CD4-positive, alpha-beta T cell (primary cell): ENCODE results near the gene CEP72. TPM values are rescaled to one million over a fixed set of nuclear protein-coding genes. Genes with fewer than 3 reads are reported as not detected.
"Not testable (repeated sequence)": the region's sequence is repeated elsewhere in the genome, so short reads cannot be mapped to it uniquely, and the experiment has no call there.

Source experiments
- ATAC-seq: fragments of 200-7000 bp; cut with Tn5 transposase; one replicate; pipeline ENCODE4 v1.10.0; 2022; ENCODE audit warnings: mild to moderate bottlenecking; ENCODE audit not compliant: poor library complexity
- CTCF ChIA-PET: fragments of 350-600 bp; sonication (Branson Sonifier 250); formaldehyde crosslinking; loops from one replicate; lab custom pipeline; 2021; ENCODE audit warnings: antibody characterized with exemption, inconsistent platforms; lab: Charles Lee
- POLR2A ChIA-PET: fragments of 350-600 bp; sonication (Branson Sonifier 250); formaldehyde crosslinking; loops from one replicate; lab custom pipeline; 2021; ENCODE audit warnings: antibody characterized with exemption, inconsistent platforms; lab: Charles Lee
- DNase-seq, 14 experiments: peaks; one replicate each; pipeline ENCODE4 v3.0.0-alpha.2; 2013 to 2020; ENCODE audit warnings: mixed read lengths in 2 of 14
- H3K27ac ChIP-seq, 2 donors: one replicate each; pipeline versions ENCODE4 v1.5.1 to v1.7.0; 2013; ENCODE audit warnings: low read length in 2 of 2, low read depth in 1 of 2, mild to moderate bottlenecking in 1 of 2
- H3K27me3 ChIP-seq, 2 experiments: 1 replicate in 1 of 2; 2 replicates in 1 of 2; pipeline versions ENCODE4 v1.6.1 to v1.7.0; 2013; ENCODE audit warnings: low read length in 2 of 2, control low read depth in 1 of 2, mild to moderate bottlenecking in 1 of 2, moderate library complexity in 1 of 2; ENCODE audit not compliant: insufficient read depth in 2 of 2, control insufficient read depth in 1 of 2
- H3K36me3 ChIP-seq: one replicate; pipeline ENCODE4 v1.6.1; 2013; ENCODE audit warnings: low read length, control low read depth; ENCODE audit not compliant: insufficient read depth
- H3K4me1 ChIP-seq: one replicate; pipeline ENCODE4 v1.6.1; 2013; ENCODE audit warnings: low read length, control low read depth; ENCODE audit not compliant: insufficient read depth
- H3K4me3 ChIP-seq: one replicate; pipeline ENCODE4 v1.5.1; 2013; ENCODE audit warnings: mild to moderate bottlenecking, low read length, moderate library complexity
- H3K9me3 ChIP-seq, 2 experiments: 1 replicate in 1 of 2; 2 replicates in 1 of 2; pipeline versions ENCODE4 v1.6.1 to v1.7.0; 2013; ENCODE audit warnings: low read length in 2 of 2, mild to moderate bottlenecking in 2 of 2, control low read depth in 1 of 2, moderate library complexity in 1 of 2; ENCODE audit not compliant: control insufficient read depth in 1 of 2, insufficient read depth in 1 of 2
- H3K27ac Mint-ChIP-seq: one replicate; pipeline ENCODE4 v1.8.0; 2020; ENCODE audit warnings: mixed read lengths
- H3K27me3 Mint-ChIP-seq: one replicate; pipeline ENCODE4 v1.8.0; 2021; ENCODE audit warnings: mixed read lengths
- H3K36me3 Mint-ChIP-seq: one replicate; pipeline ENCODE4 v1.8.0; 2021; ENCODE audit warnings: low read depth, mixed read lengths
- H3K4me1 Mint-ChIP-seq: one replicate; pipeline ENCODE4 v1.8.0; 2021; ENCODE audit warnings: low read depth, mixed read lengths
- H3K4me3 Mint-ChIP-seq: one replicate; pipeline ENCODE4 v1.8.0; 2020; ENCODE audit warnings: mild to moderate bottlenecking, mixed read lengths
- H3K9me3 Mint-ChIP-seq: one replicate; pipeline ENCODE4 v1.8.0; 2020; ENCODE audit warnings: mixed read lengths
- intact Hi-C, 2 experiments: fragments of 100-400 bp; cut with DNase I in 1 of 2; cut with micrococcal nuclease in 1 of 2; formaldehyde crosslinking; loops; one replicate each; pipeline versions ENCODE4 v1.15.1 to v1.9.0; 2023 to 2025; cut with DNase I, micrococcal nuclease
- total RNA-seq, 174 experiments: library from RNA in 2 of 174; stranded (reverse) in 2 of 174; gene quantifications; one replicate each; pipeline ENCODE4 v1.2.3 and lab custom pipeline; 2021 to 2026
- TF ChIP-seq, protein P1 (sequence below): fragments of 200-600 bp; IDR thresholded peaks from one replicate; pipeline ENCODE4 v1.8.0; 2022; ENCODE audit warnings: antibody characterized with exemption, mild to moderate bottlenecking

The CEP72 gene
- total RNA-seq, 2 experiments from 2014 or later = 7.6 to 8.0 TPM

DNA sequence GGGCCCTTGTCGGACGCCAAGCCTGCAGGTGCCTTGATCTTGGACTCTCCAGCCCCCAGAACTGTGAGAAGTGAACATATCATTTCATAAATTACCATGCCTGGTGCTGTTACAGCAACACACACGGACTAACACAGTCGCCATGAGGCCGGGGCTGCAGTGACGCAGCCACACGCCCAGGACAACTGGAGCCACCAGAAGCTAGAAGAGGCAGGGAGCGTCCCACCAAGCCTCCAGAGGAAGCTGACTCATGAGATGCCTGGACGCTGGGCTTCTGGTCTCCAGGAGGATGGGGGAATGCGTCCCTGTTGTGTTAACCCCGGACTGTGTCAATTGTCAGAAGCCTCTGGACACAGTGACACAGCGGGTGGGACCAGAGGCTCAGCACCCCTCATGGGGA, 74.8 kb downstream of the CEP72 start:
- H3K36me3 Mint-ChIP-seq, H3K4me1 ChIP-seq, H3K36me3 ChIP-seq, CTCF ChIA-PET, H3K9me3 ChIP-seq, H3K27ac Mint-ChIP-seq, H3K9me3 Mint-ChIP-seq, H3K27me3 Mint-ChIP-seq, intact Hi-C loops, H3K4me3 Mint-ChIP-seq, H3K27ac ChIP-seq, H3K4me3 ChIP-seq, ATAC-seq, POLR2A ChIA-PET, H3K4me1 Mint-ChIP-seq, H3K27me3 ChIP-seq: not testable (repeated sequence)
- peak in 1 of 14 experiments; percentile 17 for DNase-seq

DNA sequence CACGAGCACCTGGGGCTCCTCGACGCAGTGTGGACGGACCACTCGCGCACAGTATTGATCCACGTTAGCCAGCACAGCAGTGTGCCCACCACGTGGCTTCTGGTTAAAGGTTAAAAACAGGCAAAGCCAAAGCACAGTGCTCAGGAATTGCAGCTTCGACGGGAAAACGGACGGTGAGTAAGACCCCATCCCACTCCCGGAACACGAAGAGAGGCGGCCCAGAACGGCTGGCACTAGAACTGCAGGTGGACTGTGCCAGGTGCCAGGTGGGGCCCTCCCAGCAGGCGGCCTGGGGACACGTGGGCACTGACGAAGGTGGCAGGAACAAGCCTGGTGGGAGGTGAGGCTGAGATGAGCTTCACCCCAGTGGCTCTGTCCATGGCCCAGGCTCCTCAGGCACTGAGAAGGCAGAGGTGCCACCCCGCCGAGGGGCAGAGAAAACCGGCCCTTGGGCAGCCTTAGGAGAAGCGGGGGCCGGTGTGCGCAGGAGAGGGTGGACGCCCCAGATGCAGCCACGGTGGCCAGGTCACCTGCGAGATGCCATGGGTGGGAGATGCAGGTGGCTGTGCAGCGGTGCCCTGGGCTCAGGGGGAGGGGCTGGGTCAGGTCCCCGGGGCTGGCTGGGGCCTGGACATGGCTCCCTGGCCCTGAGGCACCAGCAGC, 76.3 kb downstream of the CEP72 start:
- H3K27ac ChIP-seq, CTCF ChIA-PET, H3K36me3 ChIP-seq, H3K36me3 Mint-ChIP-seq, H3K9me3 Mint-ChIP-seq, H3K4me3 ChIP-seq, H3K4me3 Mint-ChIP-seq, H3K27me3 Mint-ChIP-seq, intact Hi-C loops, H3K27ac Mint-ChIP-seq, H3K27me3 ChIP-seq, ATAC-seq, H3K4me1 ChIP-seq, POLR2A ChIA-PET, H3K9me3 ChIP-seq, H3K4me1 Mint-ChIP-seq: not testable (repeated sequence)
- DNase-seq = peak in 2 of 14 experiments; percentile 4 to 21

DNA sequence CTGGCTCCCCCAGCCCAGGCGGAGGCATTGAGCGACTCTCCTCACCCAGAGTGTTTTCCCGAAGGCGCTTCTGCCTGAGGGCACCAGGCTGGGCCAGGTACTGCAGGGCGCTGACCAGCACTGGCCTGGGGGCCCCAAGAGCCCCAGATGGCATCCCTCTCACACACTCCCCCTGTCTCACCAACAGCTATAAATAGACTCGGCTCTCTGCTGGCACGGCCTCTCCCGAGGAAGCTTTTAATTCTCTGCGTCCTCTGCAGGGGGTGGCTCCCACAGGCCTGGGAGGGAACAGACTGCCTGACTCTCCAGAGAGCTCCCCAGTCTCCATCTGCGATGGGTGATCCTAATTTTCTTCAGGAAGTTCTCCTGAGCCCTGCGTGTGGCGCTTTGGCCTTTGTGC, 78.2 kb downstream of the CEP72 start:
- H3K36me3 Mint-ChIP-seq, DNase-seq, H3K4me3 ChIP-seq, ATAC-seq, CTCF ChIA-PET, H3K27me3 ChIP-seq, H3K4me1 Mint-ChIP-seq, POLR2A ChIA-PET, H3K9me3 Mint-ChIP-seq, H3K27ac Mint-ChIP-seq, H3K36me3 ChIP-seq, H3K4me3 Mint-ChIP-seq, H3K27me3 Mint-ChIP-seq, H3K27ac ChIP-seq, H3K9me3 ChIP-seq, intact Hi-C loops: not testable (repeated sequence)
- H3K4me1 ChIP-seq = peaks cover 13% of the 10 kb centered on the region

DNA sequence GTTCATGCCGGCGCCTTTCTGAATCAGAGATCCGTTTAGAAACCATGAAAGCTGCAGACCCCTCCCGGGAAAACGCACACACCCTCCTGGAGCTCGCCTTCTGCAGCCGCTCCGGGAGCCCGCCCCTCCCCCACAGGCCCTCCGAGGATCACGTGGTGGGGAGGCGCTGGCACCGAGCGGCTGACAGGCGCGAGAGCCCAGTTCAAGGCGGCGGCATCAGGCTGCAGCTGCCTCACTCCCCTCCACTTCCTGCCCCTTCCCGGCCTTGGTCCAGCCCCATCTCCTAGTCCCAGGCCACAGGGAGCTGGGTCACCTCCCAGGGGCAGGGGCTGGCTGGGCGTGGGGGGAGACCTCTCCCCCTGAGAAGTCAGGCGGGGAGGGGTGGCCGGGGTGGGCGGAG, 78.9 kb downstream of the CEP72 start:
- H3K9me3 Mint-ChIP-seq, H3K9me3 ChIP-seq, POLR2A ChIA-PET, H3K27ac ChIP-seq, H3K27me3 ChIP-seq, H3K4me1 Mint-ChIP-seq, H3K36me3 ChIP-seq, H3K27me3 Mint-ChIP-seq, intact Hi-C loops, H3K36me3 Mint-ChIP-seq, H3K4me3 ChIP-seq, ATAC-seq, CTCF ChIA-PET, H3K4me3 Mint-ChIP-seq, H3K27ac Mint-ChIP-seq: not testable (repeated sequence)
- peak in 2 of 14 experiments; percentile 29 to 35 for DNase-seq
- peaks cover 13% of the 10 kb centered on the region for H3K4me1 ChIP-seq

DNA sequence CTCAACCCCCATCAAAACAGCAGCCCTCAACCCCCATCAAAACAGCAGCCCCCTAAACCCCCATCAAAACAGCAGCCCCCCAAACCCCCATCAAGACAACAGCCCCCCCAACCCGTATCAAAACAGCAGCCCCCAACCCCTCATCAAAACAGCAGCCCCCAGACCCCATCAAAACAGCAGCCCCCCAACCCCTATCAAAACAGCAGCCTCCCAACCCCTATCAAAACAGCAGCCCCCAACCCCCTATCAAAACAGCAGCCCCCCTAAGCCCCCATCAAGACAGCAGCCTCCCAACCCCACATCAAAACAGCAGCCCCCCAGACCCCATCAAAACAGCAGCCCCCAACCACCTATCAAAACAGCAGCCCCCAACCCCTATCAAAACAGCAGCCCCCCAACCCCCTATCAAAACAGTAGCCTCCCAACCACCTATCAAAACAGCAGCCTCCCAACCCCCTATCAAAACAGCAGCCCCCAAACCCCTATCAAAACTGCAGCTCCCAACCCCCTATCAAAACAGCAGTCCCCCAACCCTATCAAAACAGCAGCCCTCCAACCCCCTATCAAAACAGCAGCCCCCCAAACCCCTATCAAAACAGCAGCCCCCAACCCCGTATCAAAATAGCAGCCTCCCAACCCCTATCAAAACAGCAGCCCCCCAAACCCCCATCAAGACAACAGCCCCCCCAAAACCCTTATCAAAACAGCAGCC, 79.8 kb downstream of the CEP72 start:
- H3K9me3 Mint-ChIP-seq = no peaks in the 10 kb centered on the region
- DNase-seq (peak in 1 of 14 experiments; percentile 13), ATAC-seq (no peak)
- peak overlapping the region; percentile 59 for H3K4me3 ChIP-seq
- H3K36me3 ChIP-seq = no peaks in the 10 kb centered on the region
- peaks cover 13% of the 10 kb centered on the region for H3K4me1 ChIP-seq
- TF ChIP-seq, protein P1, sequence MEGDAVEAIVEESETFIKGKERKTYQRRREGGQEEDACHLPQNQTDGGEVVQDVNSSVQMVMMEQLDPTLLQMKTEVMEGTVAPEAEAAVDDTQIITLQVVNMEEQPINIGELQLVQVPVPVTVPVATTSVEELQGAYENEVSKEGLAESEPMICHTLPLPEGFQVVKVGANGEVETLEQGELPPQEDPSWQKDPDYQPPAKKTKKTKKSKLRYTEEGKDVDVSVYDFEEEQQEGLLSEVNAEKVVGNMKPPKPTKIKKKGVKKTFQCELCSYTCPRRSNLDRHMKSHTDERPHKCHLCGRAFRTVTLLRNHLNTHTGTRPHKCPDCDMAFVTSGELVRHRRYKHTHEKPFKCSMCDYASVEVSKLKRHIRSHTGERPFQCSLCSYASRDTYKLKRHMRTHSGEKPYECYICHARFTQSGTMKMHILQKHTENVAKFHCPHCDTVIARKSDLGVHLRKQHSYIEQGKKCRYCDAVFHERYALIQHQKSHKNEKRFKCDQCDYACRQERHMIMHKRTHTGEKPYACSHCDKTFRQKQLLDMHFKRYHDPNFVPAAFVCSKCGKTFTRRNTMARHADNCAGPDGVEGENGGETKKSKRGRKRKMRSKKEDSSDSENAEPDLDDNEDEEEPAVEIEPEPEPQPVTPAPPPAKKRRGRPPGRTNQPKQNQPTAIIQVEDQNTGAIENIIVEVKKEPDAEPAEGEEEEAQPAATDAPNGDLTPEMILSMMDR = no peak
- H3K4me1 Mint-ChIP-seq = no peaks in the 10 kb centered on the region
- H3K27me3 ChIP-seq = no peaks in the 10 kb centered on the region
- H3K4me3 Mint-ChIP-seq = peak overlapping the region; percentile 34
- no peak overlapping the region for H3K27ac ChIP-seq
- H3K27ac Mint-ChIP-seq = no peak overlapping the region
- H3K36me3 Mint-ChIP-seq = no peaks in the 10 kb centered on the region
- no peaks in the 10 kb centered on the region for H3K9me3 ChIP-seq
- intact Hi-C loops = loop anchor here in 1 of 2 experiments (2.0 kb wide), 1 partner anchor 93 kb away; the partner anchor contains the start of gene ZDHHC11B
- ChIA-PET POLR2A (no interaction called here), CTCF (no interaction called here)
- H3K27me3 Mint-ChIP-seq = no peaks in the 10 kb centered on the region

DNA sequence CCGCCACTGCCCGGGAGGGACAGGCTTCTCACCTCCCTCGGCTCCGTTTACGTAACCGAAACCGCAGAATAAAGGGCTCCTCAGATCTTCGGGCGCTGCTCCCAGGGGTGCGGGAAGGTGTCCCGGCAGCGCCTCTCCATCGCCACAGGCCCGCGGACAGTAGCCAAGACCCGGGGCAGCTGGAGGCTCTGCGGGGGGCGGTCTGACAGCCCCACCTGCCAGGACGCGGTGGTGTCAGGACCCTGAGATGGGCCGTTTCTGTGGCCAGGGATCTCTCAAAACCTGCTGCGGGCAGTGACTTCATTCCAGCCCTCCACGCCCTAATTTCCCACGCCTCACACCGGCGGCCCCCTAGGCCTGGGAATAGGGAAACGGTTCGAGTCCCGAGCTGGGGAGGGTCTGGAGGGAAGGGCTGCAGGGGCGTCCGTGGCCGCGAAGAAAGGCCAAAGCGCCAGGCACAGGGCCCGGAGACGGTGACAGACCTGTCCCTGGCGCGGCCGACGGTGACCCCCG, 80.4 kb downstream of the CEP72 start:
- H3K4me3 ChIP-seq = peak overlapping the region; percentile 59
- CTCF ChIA-PET, H3K27ac ChIP-seq, H3K9me3 Mint-ChIP-seq, H3K36me3 ChIP-seq, H3K4me1 Mint-ChIP-seq, H3K9me3 ChIP-seq, H3K36me3 Mint-ChIP-seq, H3K27me3 Mint-ChIP-seq, H3K27ac Mint-ChIP-seq, H3K27me3 ChIP-seq: not testable (repeated sequence)
- peaks cover 13% of the 10 kb centered on the region for H3K4me1 ChIP-seq
- ATAC-seq (peak; percentile 32), DNase-seq (peak in 4 of 14 experiments; percentile 41 to 59 (median 52))
- POLR2A ChIA-PET = interaction anchor here (1.0 kb wide), 2 partner anchors 66 to 200 kb away, joined by 3 to 5 read pairs; partner anchors contain the start of genes BRD9 and TRIP13
- peak overlapping the region; percentile 34 for H3K4me3 Mint-ChIP-seq
- intact Hi-C loops = loop anchor here in 1 of 2 experiments (2.0 kb wide), 1 partner anchor 92 kb away; the partner anchor contains the start of gene ZDHHC11B
